Transverse colon (tissue), 3 donors: ENCODE results near the gene CNTN5.

Source experiments
- CTCF ChIP-seq, 5 experiments: fragments of 200-600 bp in 3 of 5; fragments of 450-650 bp in 2 of 5; sonication (generic) in 3 of 5; IDR thresholded peaks; 1 replicate in 2 of 5; 2 replicates in 3 of 5; pipeline ENCODE4 v1.5.1; 2016 to 2017; ENCODE audit warnings: antibody characterized with exemption in 5 of 5, inconsistent platforms in 3 of 5, mild to moderate bottlenecking in 2 of 5, moderate library complexity in 1 of 5
- POLR2A ChIP-seq: fragments of 450-650 bp; IDR thresholded peaks from one replicate; pipeline ENCODE4 v1.6.1; 2016; ENCODE audit warnings: antibody characterized with exemption, mild to moderate bottlenecking, moderate library complexity

GRCh38 chr11:99614352-99614751 is 593.6 kb downstream of the CNTN5 start:
- TF ChIP-seq POLR2A (no peak), CTCF (IDR thresholded peaks at IDR 0.05) (no peak)
